ENCODE measurements around the gene SAPCD1.

Gene SAPCD1

DNA sequence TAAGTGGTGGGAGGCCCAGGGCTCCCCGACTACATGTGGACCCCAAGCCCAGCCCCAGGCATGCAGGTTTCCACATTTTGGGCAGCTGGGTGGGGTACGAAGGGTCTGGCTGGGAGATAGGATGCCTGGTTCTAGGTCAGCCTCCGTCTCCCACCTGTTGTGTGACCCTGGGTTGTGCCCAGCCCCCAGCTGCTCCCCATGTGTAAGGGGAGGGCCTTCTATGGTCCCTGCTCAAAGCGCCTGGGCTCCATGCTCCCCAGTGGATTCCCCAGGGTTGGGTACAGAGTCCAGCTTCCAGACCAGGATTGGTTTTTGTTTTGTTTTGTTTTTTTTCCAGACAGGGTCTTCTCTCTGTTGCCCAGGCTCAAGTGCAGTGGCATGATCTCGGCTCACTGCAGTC lies 15.7 kb downstream of the SAPCD1 start:
- TF ChIP-seq, protein P1, sequence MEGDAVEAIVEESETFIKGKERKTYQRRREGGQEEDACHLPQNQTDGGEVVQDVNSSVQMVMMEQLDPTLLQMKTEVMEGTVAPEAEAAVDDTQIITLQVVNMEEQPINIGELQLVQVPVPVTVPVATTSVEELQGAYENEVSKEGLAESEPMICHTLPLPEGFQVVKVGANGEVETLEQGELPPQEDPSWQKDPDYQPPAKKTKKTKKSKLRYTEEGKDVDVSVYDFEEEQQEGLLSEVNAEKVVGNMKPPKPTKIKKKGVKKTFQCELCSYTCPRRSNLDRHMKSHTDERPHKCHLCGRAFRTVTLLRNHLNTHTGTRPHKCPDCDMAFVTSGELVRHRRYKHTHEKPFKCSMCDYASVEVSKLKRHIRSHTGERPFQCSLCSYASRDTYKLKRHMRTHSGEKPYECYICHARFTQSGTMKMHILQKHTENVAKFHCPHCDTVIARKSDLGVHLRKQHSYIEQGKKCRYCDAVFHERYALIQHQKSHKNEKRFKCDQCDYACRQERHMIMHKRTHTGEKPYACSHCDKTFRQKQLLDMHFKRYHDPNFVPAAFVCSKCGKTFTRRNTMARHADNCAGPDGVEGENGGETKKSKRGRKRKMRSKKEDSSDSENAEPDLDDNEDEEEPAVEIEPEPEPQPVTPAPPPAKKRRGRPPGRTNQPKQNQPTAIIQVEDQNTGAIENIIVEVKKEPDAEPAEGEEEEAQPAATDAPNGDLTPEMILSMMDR (IDR thresholded peaks at IDR 0.05) = no peak

DNA sequence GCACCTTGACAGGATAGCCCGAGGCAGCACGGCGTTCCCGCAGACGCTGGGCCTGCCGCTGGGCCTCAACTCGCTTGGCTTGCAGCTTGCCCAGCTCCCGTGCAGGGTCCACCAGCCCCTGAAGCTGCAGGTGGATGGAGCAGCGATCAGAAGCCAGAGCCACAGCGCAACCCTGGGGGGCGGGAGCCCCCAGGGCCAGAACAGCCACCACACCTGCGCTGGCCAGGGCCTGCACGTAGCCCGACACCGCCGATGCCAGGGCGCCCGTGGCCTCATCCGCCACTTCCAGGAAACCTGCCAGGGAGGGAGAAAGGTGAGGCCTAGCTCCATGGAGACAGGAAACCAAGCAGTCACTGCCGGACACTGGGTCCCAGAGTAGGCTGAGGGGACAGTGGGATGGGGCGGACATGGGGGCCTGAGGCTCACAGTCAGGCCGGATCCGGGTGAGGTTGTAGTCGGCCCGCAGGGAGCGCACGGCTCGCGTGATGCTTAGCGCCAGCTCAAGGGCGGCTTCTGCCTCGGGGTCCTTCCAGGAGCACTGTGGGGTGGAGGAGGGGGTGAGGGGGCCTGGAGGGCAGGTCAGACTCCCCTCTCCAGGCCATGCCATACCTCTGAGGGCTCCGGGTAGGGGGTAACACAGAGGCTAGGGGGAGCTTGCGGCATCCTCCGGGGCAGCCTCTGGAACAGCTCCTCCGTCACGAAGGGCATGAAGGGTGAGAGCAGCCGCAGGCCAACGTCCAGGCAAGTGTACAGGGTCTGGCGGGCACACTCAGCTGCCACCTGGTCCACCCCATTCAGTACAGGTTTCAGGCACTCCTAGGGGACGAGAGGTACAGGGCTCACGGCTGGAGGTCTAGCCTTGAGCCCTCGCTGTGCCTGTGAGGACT lies 16.8 kb downstream of the SAPCD1 start:
- TF ChIP-seq, protein P1 (IDR thresholded peaks at IDR 0.05) = no peak

DNA sequence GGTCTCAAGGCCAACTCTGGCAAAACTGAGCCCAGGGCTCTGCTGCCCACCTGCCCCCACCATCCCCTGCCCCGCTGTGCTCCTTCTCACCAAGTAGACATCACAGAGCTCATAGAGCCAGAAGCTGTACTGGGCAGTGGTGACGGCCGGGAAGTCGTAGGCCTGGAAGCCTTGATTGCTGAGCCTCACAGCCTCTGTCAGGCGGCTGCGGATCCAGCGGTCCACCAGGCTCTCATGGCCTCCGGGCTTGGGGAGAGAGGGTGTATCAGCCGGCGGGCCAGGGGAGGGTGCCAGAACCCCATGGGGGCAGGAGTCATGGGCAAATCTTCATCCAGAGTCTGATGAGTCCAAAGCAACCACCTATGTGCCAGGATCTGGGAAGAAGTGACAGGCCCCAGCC lies 17.5 kb downstream of the SAPCD1 start:
- TF ChIP-seq, protein P1 (IDR thresholded peaks at IDR 0.05) = no peak

DNA sequence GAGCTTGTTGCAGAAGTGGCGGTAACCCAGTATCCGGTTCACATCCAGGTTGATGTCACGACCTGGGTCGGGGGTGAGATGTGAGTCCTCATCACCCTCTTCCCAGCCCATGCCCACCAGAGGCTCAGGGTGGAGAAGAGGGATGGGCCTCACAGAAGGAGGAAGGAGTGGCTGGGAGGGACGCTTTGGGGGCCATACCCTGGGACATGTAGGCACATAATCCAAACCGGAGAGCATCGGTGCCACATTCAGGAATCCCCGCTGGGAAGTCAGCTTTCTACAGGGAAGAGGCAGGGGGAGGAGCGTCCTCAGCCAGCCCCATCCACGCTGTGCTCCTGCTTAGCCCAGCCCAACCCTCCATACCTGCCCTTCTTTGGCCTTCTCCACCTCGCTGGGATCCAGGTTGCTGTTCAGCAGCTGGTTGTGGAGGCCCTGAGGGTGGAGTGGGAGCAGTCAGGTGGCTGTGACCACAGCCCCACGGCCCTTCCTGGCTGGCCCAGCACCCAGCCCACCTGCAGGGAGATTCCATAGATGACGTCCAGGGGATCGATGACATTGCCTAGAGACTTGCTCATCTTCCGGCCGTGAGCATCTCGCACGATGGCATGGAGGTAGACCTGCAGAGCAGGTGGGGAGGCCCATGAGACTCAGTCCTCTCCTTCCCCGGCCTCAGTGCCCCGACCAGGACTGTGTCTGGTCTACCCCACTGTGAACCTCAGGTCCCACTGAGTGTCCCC lies 18.2 kb downstream of the SAPCD1 start:
- TF ChIP-seq, protein P1 (IDR thresholded peaks at IDR 0.05) = no peak

DNA sequence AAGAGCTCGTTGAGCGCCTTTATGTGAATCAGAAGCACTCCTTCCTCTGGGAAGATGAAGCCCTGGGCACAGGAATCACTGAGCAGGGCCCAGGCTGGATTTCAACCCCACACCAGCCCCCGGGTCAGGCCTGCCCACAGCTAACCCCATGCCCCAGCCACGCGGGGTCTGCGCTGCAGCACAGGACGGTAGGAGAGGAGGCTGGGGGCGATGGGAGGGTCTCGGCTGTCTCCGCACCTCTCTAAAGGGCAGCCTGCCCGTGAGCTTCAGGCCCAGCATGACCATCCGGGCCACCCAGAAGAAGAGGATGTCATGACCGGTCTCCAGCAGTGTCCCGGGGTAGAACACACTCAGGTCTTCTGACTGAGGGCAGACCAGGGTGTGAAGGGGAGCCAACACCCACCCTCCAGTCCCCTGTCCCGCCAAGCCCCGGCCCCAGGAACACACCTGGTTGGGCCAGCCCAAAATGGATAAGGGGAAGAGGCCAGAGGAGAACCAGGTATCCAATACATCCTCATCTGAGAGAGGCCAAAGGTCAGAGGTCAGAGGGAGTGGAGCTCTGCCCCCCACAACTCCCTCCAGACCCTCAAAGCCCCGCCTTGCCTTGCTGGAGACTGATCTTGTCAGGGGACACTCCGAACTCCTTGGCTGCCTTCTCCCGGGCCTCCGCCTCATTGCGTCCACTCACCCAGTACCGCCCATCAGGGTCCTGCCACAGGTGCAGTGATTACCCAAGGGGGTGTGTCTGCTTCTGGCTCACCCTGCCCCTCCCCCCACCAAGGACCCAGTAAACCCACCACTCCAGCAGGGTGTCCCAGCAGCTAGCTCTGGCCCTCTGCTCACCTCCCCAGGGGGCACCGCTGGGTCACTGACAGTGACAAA lies 19.0 kb downstream of the SAPCD1 start:
- TF ChIP-seq, protein P1 (IDR thresholded peaks at IDR 0.05) = no peak

DNA sequence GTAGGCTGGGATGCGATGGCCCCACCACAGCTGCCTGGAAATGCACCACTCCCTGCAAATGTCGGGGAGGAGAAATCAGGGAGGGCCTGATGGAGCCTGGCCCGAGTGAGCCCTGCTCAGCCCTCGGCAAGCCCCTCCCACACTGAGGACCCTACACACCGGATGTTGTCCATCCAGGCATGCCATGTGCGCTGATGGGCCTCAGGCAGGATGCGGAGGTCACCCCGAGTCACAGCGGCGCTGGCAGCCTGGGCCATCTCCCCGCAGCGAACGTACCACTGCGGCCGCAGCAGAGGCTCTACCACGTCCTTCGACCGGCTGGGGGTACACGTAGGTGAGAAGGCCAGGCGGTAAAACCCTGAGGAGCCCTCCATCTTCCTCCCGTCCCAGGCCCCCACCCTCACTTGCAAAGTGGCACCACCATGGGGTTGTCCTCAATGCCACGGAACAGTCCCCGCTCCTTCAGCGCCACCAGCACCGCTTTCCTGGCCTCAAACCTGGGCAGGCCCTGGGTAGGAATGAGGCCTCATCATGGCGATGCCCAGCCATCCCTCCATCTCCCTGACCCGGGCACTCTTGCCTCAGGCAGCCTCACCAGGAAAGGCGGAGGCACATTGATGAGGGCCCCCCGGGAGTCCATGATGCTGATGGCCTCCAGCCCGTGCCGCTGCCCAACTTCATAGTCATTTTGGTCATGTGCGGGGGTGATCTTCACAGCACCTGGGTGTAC lies 19.8 kb downstream of the SAPCD1 start:
- TF ChIP-seq, protein P1 (IDR thresholded peaks at IDR 0.05) = no peak

Data from LNCAP (cell line).